K562 (cell line): ENCODE measurements around the gene SUFU. TPM values are rescaled to one million over a fixed set of nuclear protein-coding genes. Genes with fewer than 3 reads are reported as not detected.

Experiments used
- ATAC-seq: fragments of 200-7000 bp; cut with Tn5 transposase; 3 replicates; pipeline ENCODE4 v1.9.1; 2020; ENCODE audit warnings: moderate library complexity
- BruUV-seq: library from RNA; stranded (reverse); fragments of 400-500 nt; replicated peaks from 2 replicates; lab custom pipeline; 2021; lab: Mats Ljungman, UMichigan
- CTCF ChIA-PET: fragments of 300-600 bp; formaldehyde crosslinking; extraction: SDS; loops from one replicate; lab custom pipeline; 2021; ENCODE audit warnings: low intra/inter-chr PET ratio; lab: Yijun Ruan, JAX
- POLR2A ChIA-PET: fragments of 300-600, 350-650 bp; sonication (Branson Sonifier 250); formaldehyde crosslinking; extraction: SDS; loops from one replicate; lab custom pipeline; 2021; ENCODE audit warnings: antibody characterized with exemption, inconsistent platforms; lab: Yijun Ruan, JAX
- DNase-seq, 4 experiments: peaks; one replicate each; pipeline versions ENCODE4 v3.0.0 to v3.0.0-alpha.2; 2011 to 2018; ENCODE audit warnings: low spot score in 3 of 4, mixed read lengths in 3 of 4; ENCODE audit errors: extremely low read depth in 1 of 4
- FAIRE-seq: peaks from 2 replicates; lab custom pipeline; 2011; peaks lifted over from hg19 to GRCh38; lab: Jason Lieb, UNC
- H2AFZ ChIP-seq: 2 replicates; pipeline ENCODE4 v1.6.0; 2011; ENCODE audit warnings: low read depth, low read length, control low read depth, inconsistent platforms
- H3K27ac ChIP-seq: fragments of 200-600 bp; 3 replicates; pipeline ENCODE4 v1.8.0; 2011; ENCODE audit warnings: low read depth, mild to moderate bottlenecking, control low read depth, inconsistent platforms, low read length, moderate library complexity, mixed read lengths; ENCODE audit errors: extremely low read depth
- H3K27me3 ChIP-seq, 2 experiments: fragments of 300-600 bp in 1 of 2; 2 replicates in 1 of 2; 3 replicates in 1 of 2; pipeline versions ENCODE4 v1.6.0 to v1.8.0; 2011; ENCODE audit warnings: inconsistent platforms in 2 of 2, low read length in 2 of 2, mild to moderate bottlenecking in 1 of 2, mixed read lengths in 1 of 2, moderate library complexity in 1 of 2; ENCODE audit not compliant: control insufficient read depth in 2 of 2, insufficient read depth in 2 of 2
- H3K36me3 ChIP-seq: fragments of 300-600 bp; 3 replicates; pipeline ENCODE4 v1.8.0; 2011; ENCODE audit warnings: mild to moderate bottlenecking, low read length, inconsistent platforms; ENCODE audit not compliant: control insufficient read depth, insufficient read depth
- H3K4me1 ChIP-seq, 2 experiments: fragments of 200-600 bp in 1 of 2; replicated peaks in 1 of 2; 2 replicates in 1 of 2; 3 replicates in 1 of 2; pipeline versions ENCODE4 v1.5.1 to v1.8.0; 2011; ENCODE audit warnings: inconsistent platforms in 2 of 2, low read length in 2 of 2, mild to moderate bottlenecking in 1 of 2, mixed read lengths in 1 of 2, moderate library complexity in 1 of 2; ENCODE audit not compliant: control insufficient read depth in 2 of 2, insufficient read depth in 2 of 2
- H3K4me2 ChIP-seq: 2 replicates; pipeline ENCODE4 v1.6.1; 2011; ENCODE audit warnings: low read length, control low read depth, inconsistent platforms, mixed read lengths; ENCODE audit not compliant: insufficient read depth
- H3K4me3 ChIP-seq: fragments of 200-600 bp; sonication (generic), shearing (Covaris generic); 2 replicates; pipeline ENCODE4 v1.5.1; 2016; ENCODE audit warnings: control low read depth, inconsistent platforms
- H3K79me2 ChIP-seq: fragments of 200-600 bp; 3 replicates; pipeline ENCODE4 v1.8.0; 2011; ENCODE audit warnings: low read length, inconsistent platforms; ENCODE audit not compliant: control insufficient read depth, insufficient read depth
- H3K9ac ChIP-seq, 2 experiments: 2 replicates each; pipeline versions ENCODE4 v1.6.0 to v1.6.1; 2011; ENCODE audit warnings: low read depth in 2 of 2, low read length in 2 of 2, control low read depth in 1 of 2, inconsistent platforms in 1 of 2, mild to moderate bottlenecking in 1 of 2, mixed read lengths in 1 of 2; ENCODE audit not compliant: insufficient read depth in 1 of 2
- H3K9me1 ChIP-seq: one replicate; pipeline ENCODE4 v1.6.0; 2011; ENCODE audit warnings: inconsistent platforms, mild to moderate bottlenecking, low read length, moderate library complexity; ENCODE audit not compliant: control insufficient read depth, insufficient read depth
- H3K9me3 ChIP-seq: replicated peaks from 2 replicates; pipeline ENCODE4 v1.5.1; 2011; ENCODE audit warnings: low read depth, low read length, inconsistent platforms; ENCODE audit not compliant: control insufficient read depth, insufficient read depth
- H4K20me1 ChIP-seq: replicated peaks from 2 replicates; pipeline ENCODE4 v1.6.1; 2011; ENCODE audit warnings: low read length, inconsistent platforms, mixed read lengths; ENCODE audit not compliant: control insufficient read depth, insufficient read depth
- ADNP ChIP-seq: fragments of 200-800 bp; sonication (Bioruptor generic); IDR thresholded peaks from 2 replicates; pipeline ENCODE4 v1.6.1; 2016; ENCODE audit warnings: missing genetic modification characterization, missing compliant biosample characterization
- E2F8 ChIP-seq: fragments of 450-650 bp; IDR thresholded peaks from 2 replicates; pipeline ENCODE4 v1.7.1; 2018; ENCODE audit warnings: mild to moderate bottlenecking, low read depth; ENCODE audit not compliant: partially characterized antibody
- ETV1 ChIP-seq: fragments of 450-650 bp; conservative IDR thresholded peaks from 2 replicates; pipeline ENCODE4 v1.6.1; 2016; ENCODE audit warnings: missing genetic modification characterization, control low read depth, low read depth, missing compliant biosample characterization
- ETV5 ChIP-seq: sonication (generic); formaldehyde crosslinking; IDR thresholded peaks from 2 replicates; pipeline ENCODE4 v1.4.0; 2020; ENCODE audit warnings: low read depth, mild to moderate bottlenecking, missing genetic modification reagents
- HMG20B ChIP-seq: fragments of 250-450 bp; sonication (Bioruptor Pico); IDR thresholded peaks from 2 replicates; pipeline ENCODE4 v1.5.0; 2021; ENCODE audit warnings: mild to moderate bottlenecking
- ILK ChIP-seq: fragments of 450-650 bp; IDR thresholded peaks from 2 replicates; pipeline ENCODE4 v1.6.1; 2016; ENCODE audit warnings: missing genetic modification characterization, low read depth, mild to moderate bottlenecking, missing compliant biosample characterization, moderate library complexity, borderline replicate concordance
- IRF2 ChIP-seq: sonication (generic); formaldehyde crosslinking; IDR thresholded peaks from 2 replicates; pipeline ENCODE4 v1.8.1; 2022; ENCODE audit warnings: mild to moderate bottlenecking, missing genetic modification reagents
- MTF1 ChIP-seq: fragments of 250-450 bp; sonication (Bioruptor Pico); IDR thresholded peaks from 2 replicates; pipeline ENCODE4 v1.9.0; 2021; ENCODE audit warnings: moderate library complexity, mild to moderate bottlenecking, inconsistent platforms, borderline replicate concordance
- NELFE ChIP-seq: IDR thresholded peaks from 2 replicates; pipeline ENCODE4 v1.6.1; 2011; ENCODE audit warnings: mild to moderate bottlenecking; ENCODE audit not compliant: insufficient read depth, insufficient read length
- NFYB ChIP-seq: IDR thresholded peaks from 2 replicates; pipeline ENCODE4 v1.6.1; 2011; ENCODE audit warnings: mild to moderate bottlenecking, moderate library complexity; ENCODE audit not compliant: insufficient read length; ENCODE audit errors: extremely low read depth
- NR4A1 ChIP-seq, 2 experiments: fragments of 250-450 bp in 1 of 2; fragments of 450-650 bp in 1 of 2; sonication (Bioruptor Pico) in 1 of 2; IDR thresholded peaks; 2 replicates each; pipeline versions ENCODE4 v1.4.0 to v1.6.1; 2016 to 2020; ENCODE audit warnings: mild to moderate bottlenecking in 2 of 2, missing compliant biosample characterization in 1 of 2, missing genetic modification characterization in 1 of 2, moderate library complexity in 1 of 2
- PRPF4 ChIP-seq: fragments of 200-400 bp; formaldehyde crosslinking; IDR thresholded peaks from one replicate; pipeline ENCODE4 v1.6.1; 2017; ENCODE audit warnings: low read length, low read depth, mild to moderate bottlenecking; ENCODE audit not compliant: insufficient read depth, poor library complexity, severe bottlenecking
- RUNX1 ChIP-seq: sonication (generic); IDR thresholded peaks from 2 replicates; pipeline ENCODE4 v1.6.1; 2016; ENCODE audit warnings: antibody characterized with exemption, low read depth
- SIN3B ChIP-seq: fragments of 450-650 bp; IDR thresholded peaks from 2 replicates; pipeline ENCODE4 v1.6.1; 2017; ENCODE audit warnings: low read depth, mild to moderate bottlenecking, moderate library complexity
- STAG1 ChIP-seq: sonication (generic); formaldehyde crosslinking; IDR thresholded peaks from 2 replicates; pipeline ENCODE4 v1.5.0; 2020; ENCODE audit warnings: missing genetic modification reagents, borderline replicate concordance
- ZC3H8 ChIP-seq: fragments of 450-650 bp; IDR thresholded peaks from 2 replicates; pipeline ENCODE4 v1.6.1; 2017
- ZNF347 ChIP-seq: fragments of 450-650 bp; formaldehyde crosslinking; IDR thresholded peaks from 2 replicates; pipeline ENCODE4 v1.4.0; 2020; ENCODE audit warnings: low read depth, mild to moderate bottlenecking, moderate library complexity
- WGBS: fragments of 100-300 bp; shearing (Covaris generic); methylation state at CpG from one replicate; pipeline ENCODE4 v1.1.6; 2016; ENCODE audit warnings: low coverage, mixed read lengths; ENCODE audit not compliant: insufficient coverage; ENCODE audit errors: missing lambda C conversion rate; 5-methylcytosine and 5-hydroxymethylcytosine counted together
- in situ Hi-C: fragments of 300-500 bp; cut with MboI; formaldehyde crosslinking; loops from 4 replicates; pipeline ENCODE4 v1.15.0; 2018; ENCODE audit warnings: inconsistent platforms, mixed read lengths
- intact Hi-C: fragments of 100-400 bp; cut with micrococcal nuclease; formaldehyde crosslinking; loops from 2 replicates; pipeline ENCODE4 v1.14.2; 2022
- polyA plus RNA-seq, 8 experiments: library from polyadenylated mRNA; depleted of rRNA in 4 of 8; stranded (reverse) in 5 of 8; unstranded in 3 of 8; fragments of >200 nt; fragmentation: Nextera tagmentation in 2 of 8; fragmentation: Illumina TruSeq in 1 of 8; extraction: Ambion mirVana in 2 of 8; extraction: Trizol in 1 of 8; gene quantifications; 2 replicates each; pipeline versions ENCODE4 v1.2.1 to v1.2.3, GENCODE V29; 2011 to 2014; ENCODE audit warnings: inconsistent platforms in 1 of 8, missing spikeins in 1 of 8
- total RNA-seq, 7 experiments: library from RNA; depleted of rRNA in 6 of 7; stranded (reverse); fragments of >200 nt in 6 of 7; fragmentation: Illumina TruSeq in 2 of 7; extraction: Trizol in 2 of 7; gene quantifications; 2 replicates each; pipeline versions ENCODE4 v1.2.1 to v1.2.3, GENCODE V29; 2011 to 2021; ENCODE audit warnings: low replicate concordance in 1 of 7
- TF ChIP-seq, protein P1 (sequence below): fragments of 450-650 bp; IDR thresholded peaks from 2 replicates; pipeline ENCODE4 v1.6.1; 2016; ENCODE audit warnings: missing biosample characterization, missing genetic modification characterization

Gene SUFU
- total and polyA plus RNA-seq, 9 of the 15 experiments (the other 6 are each of a cell fraction or from before 2014, with no cell fraction given), result 0.59 to 6.3 (median 0.82) TPM

- H3K9me3 ChIP-seq, result no peaks in the 10 kb centered on the region
- H3K4me1 ChIP-seq, result no peaks in the 10 kb centered on the region; a peak in 1 of 5 replicates
- 90% methylated on average over 4 of the region's 4 CpGs for WGBS
- no TSS peak for BruUV-seq
- CTCF ChIA-PET, result no interaction called here
- H3K4me3 ChIP-seq, result no peak overlapping the region
- H4K20me1 ChIP-seq, result 0 out of 2 replicates have a peak, but pooled peaks cover 3% of the 10 kb centered on the region
- H3K79me2 ChIP-seq, result peaks cover 33% of the 10 kb centered on the region
- H3K4me2 ChIP-seq, result no peak overlapping the region
- H3K27ac ChIP-seq, result no peak overlapping the region
- peaks cover 43% of the 10 kb centered on the region; the same call in 2 of the 3 replicates for H3K36me3 ChIP-seq
- H3K9me1 ChIP-seq, result no peaks in the 10 kb centered on the region
- TF ChIP-seq PRPF4 (no peak), ILK (tag) (no peak), ZNF347 (no peak), ETV1 (no peak), RUNX1 (no peak), ZC3H8 (no peak), IRF2 (no peak), ADNP (tag) (no peak), STAG1 (no peak), E2F8 (no peak), HMG20B (no peak), NR4A1 (CRISPR knock-in tag; IDR thresholded peaks at IDR 0.05) (no peak), NR4A1 (tag; IDR thresholded peaks at IDR 0.05) (no peak), SIN3B (no peak), MTF1 (no peak), NELFE (no peak), ETV5 (CRISPR knock-in tag) (no peak), NFYB (no peak)
- TF ChIP-seq, protein P1, sequence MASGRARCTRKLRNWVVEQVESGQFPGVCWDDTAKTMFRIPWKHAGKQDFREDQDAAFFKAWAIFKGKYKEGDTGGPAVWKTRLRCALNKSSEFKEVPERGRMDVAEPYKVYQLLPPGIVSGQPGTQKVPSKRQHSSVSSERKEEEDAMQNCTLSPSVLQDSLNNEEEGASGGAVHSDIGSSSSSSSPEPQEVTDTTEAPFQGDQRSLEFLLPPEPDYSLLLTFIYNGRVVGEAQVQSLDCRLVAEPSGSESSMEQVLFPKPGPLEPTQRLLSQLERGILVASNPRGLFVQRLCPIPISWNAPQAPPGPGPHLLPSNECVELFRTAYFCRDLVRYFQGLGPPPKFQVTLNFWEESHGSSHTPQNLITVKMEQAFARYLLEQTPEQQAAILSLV (tag), result no peak
- DNase-seq, result no peak
- POLR2A ChIA-PET, result no interaction called here
- no peak overlapping the region for H3K9ac ChIP-seq
- ATAC-seq, result no peak
- H3K27me3 ChIP-seq, result no peaks in the 10 kb centered on the region
- no peak overlapping the region for H2AFZ ChIP-seq
- in situ Hi-C loops (no loop called here), intact Hi-C loops (no loop called here)
- no peak for FAIRE-seq
Measured at GRCh38 chr10:102491136-102491535, 12.6 kb upstream of the SUFU start.
